HL-60 (cell line): ENCODE data around the gene NUTM1.
"Not testable (repeated sequence)": the region's sequence is repeated elsewhere in the genome, so short reads cannot be mapped to it uniquely, and the experiment has no call there.

Source experiments
- CTCF ChIP-seq: IDR thresholded peaks from one replicate; pipeline ENCODE4 v1.5.1; 2011; ENCODE audit warnings: low read length, control low read depth, inconsistent platforms; ENCODE audit not compliant: insufficient read depth
- SPI1 ChIP-seq: IDR thresholded peaks from 2 replicates; pipeline ENCODE4 v1.6.1; 2012; ENCODE audit warnings: low read depth, mild to moderate bottlenecking, borderline replicate concordance

GRCh38 chr15:34380491-34380890 lies 37.4 kb downstream of the NUTM1 start:
- TF ChIP-seq CTCF, SPI1: not testable (repeated sequence)
